Lower leg skin (tissue), 4 donors: Measurements from ENCODE around the gene TRAK1. TPM values are rescaled to one million over a fixed set of nuclear protein-coding genes. Genes with fewer than 3 reads are reported as not detected.
"Not testable (repeated sequence)": the region's sequence is repeated elsewhere in the genome, so short reads cannot be mapped to it uniquely, and the experiment has no call there.

Experiments used
- DNase-seq, 2 donors: peaks; one replicate each; pipeline ENCODE4 v3.0.0-alpha.2; 2019; ENCODE audit warnings: low spot score in 2 of 2
- H3K4me3 ChIP-seq: fragments of 200-600 bp; sonication (generic); 2 replicates; pipeline ENCODE4 v1.5.1; 2017; ENCODE audit warnings: mild to moderate bottlenecking, low read depth; ENCODE audit not compliant: poor library complexity, severe bottlenecking
- POLR2A ChIP-seq, 2 donors: fragments of 450-650 bp; IDR thresholded peaks; one replicate each; pipeline ENCODE4 v1.6.1; 2016 to 2017; ENCODE audit warnings: antibody characterized with exemption in 2 of 2, mild to moderate bottlenecking in 1 of 2, moderate library complexity in 1 of 2
- WGBS, 2 donors: methylation state at CpG; one replicate each; pipeline ENCODE4 v1.1.5; 2018; 5-methylcytosine and 5-hydroxymethylcytosine counted together
- intact Hi-C: fragments of 100-400 bp; cut with DNase I; formaldehyde crosslinking; loops from one replicate; pipeline ENCODE4 v1.15.0; 2023; ENCODE audit warnings: low total_unique reads
- total RNA-seq, 4 donors: library from RNA; depleted of rRNA; stranded (reverse); fragments of >200 nt; gene quantifications; one replicate each; pipeline ENCODE4 v1.1.0, GENCODE V29; 2016
- TF ChIP-seq, protein P1 (sequence below), 3 donors: fragments of 450-650 bp; IDR thresholded peaks; one replicate each; pipeline ENCODE4 v1.5.1; 2016; ENCODE audit warnings: antibody characterized with exemption in 3 of 3, mild to moderate bottlenecking in 3 of 3, moderate library complexity in 2 of 3

TRAK1 gene
- total RNA-seq, 4 donors from 2014 or later = 69.0 to 96.3 (median 84.9) TPM

DNA sequence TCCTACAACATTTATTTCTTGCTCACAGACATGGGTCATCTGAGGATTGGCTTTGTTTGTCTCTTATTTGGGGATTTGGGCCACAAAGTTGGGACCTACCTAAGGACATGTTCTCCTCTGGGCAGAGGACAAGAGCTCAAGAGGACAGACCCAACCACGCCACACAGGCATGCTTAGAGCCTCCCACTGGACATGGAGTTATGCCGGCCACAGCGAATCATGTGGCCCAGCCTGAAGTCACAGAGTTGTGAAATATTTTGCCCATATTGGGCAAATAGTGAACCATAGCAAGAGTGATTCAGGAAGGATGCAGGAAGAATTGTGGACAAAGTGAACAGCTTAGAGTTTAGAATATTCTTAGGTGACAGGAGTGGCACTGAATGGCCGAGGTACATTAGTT lies 9.9 kb downstream of the TRAK1 start:
- DNase-seq = peak; percentile 59 to 90
- WGBS, 2 donors = 42 to 56% methylated on average over 4 of the region's 4 CpGs
- no peak overlapping the region for H3K4me3 ChIP-seq
- TF ChIP-seq POLR2A (IDR thresholded peaks at IDR 0.05) = no peak
- TF ChIP-seq, protein P1, sequence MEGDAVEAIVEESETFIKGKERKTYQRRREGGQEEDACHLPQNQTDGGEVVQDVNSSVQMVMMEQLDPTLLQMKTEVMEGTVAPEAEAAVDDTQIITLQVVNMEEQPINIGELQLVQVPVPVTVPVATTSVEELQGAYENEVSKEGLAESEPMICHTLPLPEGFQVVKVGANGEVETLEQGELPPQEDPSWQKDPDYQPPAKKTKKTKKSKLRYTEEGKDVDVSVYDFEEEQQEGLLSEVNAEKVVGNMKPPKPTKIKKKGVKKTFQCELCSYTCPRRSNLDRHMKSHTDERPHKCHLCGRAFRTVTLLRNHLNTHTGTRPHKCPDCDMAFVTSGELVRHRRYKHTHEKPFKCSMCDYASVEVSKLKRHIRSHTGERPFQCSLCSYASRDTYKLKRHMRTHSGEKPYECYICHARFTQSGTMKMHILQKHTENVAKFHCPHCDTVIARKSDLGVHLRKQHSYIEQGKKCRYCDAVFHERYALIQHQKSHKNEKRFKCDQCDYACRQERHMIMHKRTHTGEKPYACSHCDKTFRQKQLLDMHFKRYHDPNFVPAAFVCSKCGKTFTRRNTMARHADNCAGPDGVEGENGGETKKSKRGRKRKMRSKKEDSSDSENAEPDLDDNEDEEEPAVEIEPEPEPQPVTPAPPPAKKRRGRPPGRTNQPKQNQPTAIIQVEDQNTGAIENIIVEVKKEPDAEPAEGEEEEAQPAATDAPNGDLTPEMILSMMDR (IDR thresholded peaks at IDR 0.05) = no peak
- intact Hi-C loops = no loop called here

DNA sequence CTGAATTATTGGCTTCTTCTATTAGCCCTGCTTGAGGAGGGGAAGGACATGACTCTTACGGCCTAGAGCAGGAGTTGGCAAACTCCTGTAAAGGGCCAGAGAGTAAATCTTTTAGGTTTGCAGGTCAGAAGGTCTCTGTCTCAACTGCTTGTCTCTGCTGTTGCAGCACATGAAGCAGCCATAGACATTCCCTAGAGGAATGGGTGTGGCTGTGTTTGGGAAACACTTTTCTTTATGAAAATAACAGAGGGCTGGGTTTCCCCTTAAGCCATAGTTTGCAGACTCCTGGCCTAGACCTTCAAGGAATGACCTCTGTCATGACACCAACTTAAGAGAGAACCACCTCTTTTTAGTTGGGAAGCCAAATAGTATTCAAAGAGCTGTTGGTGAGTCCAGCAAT lies 10.3 kb downstream of the TRAK1 start:
- 8 to 30% methylated on average over 1 of the region's 1 CpG for WGBS, 2 donors
- peak in 1 of 2 donors; percentile 62 for DNase-seq
- TF ChIP-seq, protein P1 (IDR thresholded peaks at IDR 0.05) = no peak
- TF ChIP-seq POLR2A (IDR thresholded peaks at IDR 0.05) = no peak
- intact Hi-C loops = no loop called here
- H3K4me3 ChIP-seq = no peak overlapping the region

DNA sequence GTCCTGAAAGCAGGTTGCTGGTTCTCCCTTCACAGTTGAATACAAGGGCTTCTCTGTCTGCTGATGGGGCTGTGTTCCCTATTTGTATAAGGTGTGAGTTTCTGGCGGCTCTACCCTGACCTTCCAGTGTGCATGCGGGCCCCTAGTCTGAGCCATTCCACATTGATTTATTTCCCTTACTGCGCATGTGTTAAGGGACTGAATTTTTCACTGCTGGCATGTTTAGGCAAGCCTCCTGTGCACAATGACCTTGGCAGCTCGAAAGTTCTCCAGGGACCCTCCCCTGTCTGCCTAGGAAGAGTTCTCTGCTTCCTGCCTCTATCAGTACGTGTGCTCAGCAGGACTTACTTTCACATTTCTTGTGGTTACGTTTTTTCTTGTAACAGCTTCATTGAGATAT lies 11.4 kb downstream of the TRAK1 start:
- TF ChIP-seq, protein P1 (IDR thresholded peaks at IDR 0.05) = no peak
- no peak for TF ChIP-seq POLR2A (IDR thresholded peaks at IDR 0.05)
- intact Hi-C loops = no loop called here
- 26 to 42% methylated on average over 6 of the region's 6 CpGs for WGBS, 2 donors
- H3K4me3 ChIP-seq = no peak overlapping the region
- DNase-seq = no peak

DNA sequence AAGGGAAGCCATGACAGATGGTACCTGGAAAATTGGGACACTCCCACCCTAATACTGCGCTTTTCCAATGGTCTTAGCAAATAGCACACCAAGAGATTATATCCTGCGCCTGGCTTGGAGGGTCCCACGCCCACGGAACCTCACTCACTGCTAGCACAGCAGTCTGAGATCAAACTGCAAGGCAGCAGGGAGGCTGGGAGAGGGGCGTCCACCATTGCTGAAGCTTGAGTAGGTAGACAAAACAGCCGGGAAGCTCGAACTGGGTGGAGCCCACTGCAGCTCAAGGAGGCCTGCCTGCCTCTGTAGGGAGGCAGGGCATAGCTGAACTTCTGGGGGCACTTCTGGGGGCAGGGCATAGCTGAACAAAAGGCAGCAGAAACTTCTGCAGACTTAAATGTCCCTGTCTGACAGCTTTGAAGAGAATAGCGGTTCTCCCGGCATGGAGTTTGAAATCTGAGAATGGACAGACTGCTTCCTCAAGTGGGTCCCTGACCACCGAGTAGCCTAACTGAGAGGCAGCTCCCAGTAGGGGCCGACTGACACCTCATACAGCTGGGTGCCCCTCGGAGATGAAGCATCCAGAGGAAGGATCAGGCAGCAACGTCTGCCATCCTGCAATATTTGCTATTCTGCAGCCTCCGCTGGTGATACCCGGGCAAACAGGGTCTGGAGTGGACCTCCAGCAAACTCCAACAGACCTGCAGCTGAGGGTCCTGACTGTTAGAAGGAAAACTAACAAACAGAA lies 12.9 kb downstream of the TRAK1 start:
- intact Hi-C loops, H3K4me3 ChIP-seq, DNase-seq: not testable (repeated sequence)
- whole genome bisulfite sequencing, 2 donors = 93 to 95% methylated on average over 15 of the region's 15 CpGs

DNA sequence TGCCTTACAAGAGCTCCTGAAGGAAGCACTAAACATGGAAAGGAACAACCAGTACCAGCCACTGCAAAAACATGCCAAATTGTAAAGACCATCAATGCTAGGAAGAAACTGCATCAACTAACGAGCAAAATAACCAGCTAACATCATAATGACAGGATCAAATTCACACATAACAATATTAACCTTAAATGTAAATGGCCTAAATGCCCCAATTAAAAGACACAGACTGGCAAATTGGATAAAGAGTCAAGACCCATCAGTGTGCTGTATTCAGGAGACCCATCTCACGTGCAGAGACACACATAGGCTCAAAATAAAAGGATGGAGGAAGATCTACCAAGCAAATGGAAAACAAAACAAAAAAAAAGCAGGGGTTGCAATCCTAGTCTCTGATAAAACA lies 14.8 kb downstream of the TRAK1 start:
- DNase-seq, intact Hi-C loops, H3K4me3 ChIP-seq: not testable (repeated sequence)
- 94 to 100% methylated on average over 2 of the region's 2 CpGs for WGBS, 2 donors

DNA sequence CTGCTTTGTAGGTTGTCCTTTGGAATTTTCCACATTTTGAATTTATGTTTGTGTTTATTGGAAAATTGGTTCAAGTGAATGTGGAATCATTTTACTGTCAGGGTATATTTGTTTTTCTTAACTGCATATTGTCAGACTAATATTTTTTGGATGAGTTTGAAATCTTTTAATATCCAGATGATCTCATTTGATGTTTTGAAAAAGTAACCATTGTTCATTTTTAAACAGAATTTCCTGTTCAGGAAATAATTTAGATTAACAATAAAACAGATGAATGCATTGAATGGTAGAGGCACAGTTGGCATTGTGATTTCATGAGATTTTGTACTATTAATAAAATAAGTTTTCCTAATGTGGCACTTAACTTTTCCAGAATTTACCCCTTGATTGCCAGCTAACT lies 15.5 kb downstream of the TRAK1 start:
- TF ChIP-seq, protein P1 (IDR thresholded peaks at IDR 0.05) = no peak
- no peak for TF ChIP-seq POLR2A (IDR thresholded peaks at IDR 0.05)
- DNase-seq = no peak
- no peak overlapping the region for H3K4me3 ChIP-seq
- intact Hi-C loops = no loop called here

DNA sequence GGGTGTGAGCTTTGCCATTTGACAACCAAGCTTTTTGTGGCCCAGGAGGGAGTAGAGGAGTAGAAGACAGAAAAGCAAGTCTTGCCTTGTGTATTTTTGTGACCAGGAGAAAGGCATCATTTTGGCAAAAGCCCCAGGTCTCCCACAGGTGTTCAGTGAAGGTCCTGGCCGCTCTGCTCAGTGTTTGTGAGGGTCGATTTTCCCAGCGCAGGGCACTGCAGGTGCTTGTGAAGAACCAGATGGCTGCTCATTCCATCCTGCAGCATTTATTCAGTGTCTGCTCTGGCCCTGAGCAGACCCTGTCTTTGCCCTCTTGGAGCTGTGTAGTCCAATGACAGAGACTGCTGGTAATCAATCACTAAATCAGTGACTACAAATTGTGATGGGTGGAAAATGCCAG lies 19.5 kb downstream of the TRAK1 start:
- DNase-seq = no peak
- intact Hi-C loops = no loop called here
- WGBS, 2 donors = 84 to 93% methylated on average over 3 of the region's 3 CpGs
- H3K4me3 ChIP-seq = no peak overlapping the region
- TF ChIP-seq, protein P1 (IDR thresholded peaks at IDR 0.05) = no peak
- TF ChIP-seq POLR2A (IDR thresholded peaks at IDR 0.05) = no peak
